GM12872 (cell line): ENCODE data around the gene BCL2L15.
A peak's percentile ranks its signal among the peaks of the same experiment; 100 is the strongest.

Source experiments
- TF ChIP-seq, protein P1 (sequence below): IDR thresholded peaks from 3 replicates; pipeline ENCODE4 v1.5.1; 2011; ENCODE audit warnings: low read depth, mild to moderate bottlenecking, low read length, moderate library complexity; ENCODE audit not compliant: insufficient read depth

The BCL2L15 gene

GRCh38 chr1:113876176-113876575, 11.2 kb downstream of the BCL2L15 start:
- TF ChIP-seq, protein P1, sequence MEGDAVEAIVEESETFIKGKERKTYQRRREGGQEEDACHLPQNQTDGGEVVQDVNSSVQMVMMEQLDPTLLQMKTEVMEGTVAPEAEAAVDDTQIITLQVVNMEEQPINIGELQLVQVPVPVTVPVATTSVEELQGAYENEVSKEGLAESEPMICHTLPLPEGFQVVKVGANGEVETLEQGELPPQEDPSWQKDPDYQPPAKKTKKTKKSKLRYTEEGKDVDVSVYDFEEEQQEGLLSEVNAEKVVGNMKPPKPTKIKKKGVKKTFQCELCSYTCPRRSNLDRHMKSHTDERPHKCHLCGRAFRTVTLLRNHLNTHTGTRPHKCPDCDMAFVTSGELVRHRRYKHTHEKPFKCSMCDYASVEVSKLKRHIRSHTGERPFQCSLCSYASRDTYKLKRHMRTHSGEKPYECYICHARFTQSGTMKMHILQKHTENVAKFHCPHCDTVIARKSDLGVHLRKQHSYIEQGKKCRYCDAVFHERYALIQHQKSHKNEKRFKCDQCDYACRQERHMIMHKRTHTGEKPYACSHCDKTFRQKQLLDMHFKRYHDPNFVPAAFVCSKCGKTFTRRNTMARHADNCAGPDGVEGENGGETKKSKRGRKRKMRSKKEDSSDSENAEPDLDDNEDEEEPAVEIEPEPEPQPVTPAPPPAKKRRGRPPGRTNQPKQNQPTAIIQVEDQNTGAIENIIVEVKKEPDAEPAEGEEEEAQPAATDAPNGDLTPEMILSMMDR, result no peak

DNA sequence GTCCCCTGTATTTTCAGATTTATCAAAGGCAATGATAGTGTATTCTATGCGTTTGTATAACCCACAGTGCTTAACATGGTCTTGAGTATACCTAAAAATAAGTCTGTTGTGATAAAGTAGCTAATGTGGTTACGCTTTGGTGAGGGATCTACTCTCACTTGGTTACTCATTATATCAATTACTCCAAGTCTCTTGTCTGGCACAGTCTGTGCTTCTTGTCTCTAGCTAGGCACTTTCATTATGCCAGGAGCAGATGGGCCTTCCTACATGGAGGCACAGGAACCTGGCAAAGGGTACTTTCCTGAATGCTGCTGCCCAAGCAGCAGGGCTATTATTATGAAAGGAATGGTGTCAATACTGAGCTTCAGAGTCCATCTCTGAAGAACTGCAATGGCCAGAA, 11.7 kb downstream of the BCL2L15 start:
- TF ChIP-seq, protein P1, result no peak

- TF ChIP-seq, protein P1, result peak; percentile 72
Measured at GRCh38 chr1:113874012-113874879, 13.1 kb downstream of the BCL2L15 start.

- TF ChIP-seq, protein P1, result no peak
Measured at GRCh38 chr1:113872219-113872935, 15.0 kb downstream of the BCL2L15 start.

DNA sequence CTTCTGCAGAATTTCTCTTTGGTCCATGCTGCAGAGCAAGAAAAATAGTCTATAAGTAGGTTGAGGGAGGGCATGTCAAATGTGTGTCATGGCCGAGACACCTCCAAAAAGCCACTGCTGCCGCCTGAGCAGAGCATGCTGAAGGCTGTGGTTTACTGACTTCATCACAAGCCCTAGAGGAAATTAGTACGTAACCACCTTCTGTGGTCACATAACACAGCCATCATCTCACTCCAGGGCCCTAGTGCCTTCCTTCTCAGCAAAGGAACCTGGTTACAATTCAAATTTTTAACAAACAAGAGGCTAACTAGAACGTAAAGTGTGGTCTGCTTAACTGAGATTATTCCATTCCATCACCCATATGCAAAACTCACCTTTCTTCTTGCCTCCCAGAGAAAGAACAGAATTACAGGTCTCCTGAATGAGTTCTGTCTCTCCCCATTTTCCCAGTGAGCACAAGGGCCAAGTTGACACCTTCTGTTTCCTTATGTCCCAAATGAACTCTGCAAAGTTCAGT, 15.7 kb downstream of the BCL2L15 start, which contains the start of gene PTPN22:
Gene PTPN22, minus strand, starts transcription at position 116 of the 517 bp plus-strand sequence.
- TF ChIP-seq, protein P1, result no peak

DNA sequence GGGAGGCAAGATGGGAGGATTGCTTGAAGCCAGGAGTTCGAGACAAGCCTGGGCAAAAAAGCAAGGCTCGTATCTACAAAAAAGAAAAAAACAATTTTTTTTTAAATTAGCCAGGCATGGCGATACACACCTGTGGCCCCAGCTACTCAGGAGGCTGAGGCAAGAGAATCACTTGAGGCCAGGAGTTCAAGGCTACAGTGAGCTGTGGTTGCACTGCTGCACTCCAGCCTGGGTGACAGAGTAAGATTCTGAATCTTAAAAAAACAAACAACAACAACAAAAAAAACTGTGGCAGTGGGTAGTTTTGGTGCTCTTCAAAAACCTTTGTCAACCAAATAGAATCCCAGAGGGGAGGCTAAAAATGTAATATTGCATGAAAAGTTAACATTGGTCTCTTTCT, 16.6 kb downstream of the BCL2L15 start:
- TF ChIP-seq, protein P1, result no peak

DNA sequence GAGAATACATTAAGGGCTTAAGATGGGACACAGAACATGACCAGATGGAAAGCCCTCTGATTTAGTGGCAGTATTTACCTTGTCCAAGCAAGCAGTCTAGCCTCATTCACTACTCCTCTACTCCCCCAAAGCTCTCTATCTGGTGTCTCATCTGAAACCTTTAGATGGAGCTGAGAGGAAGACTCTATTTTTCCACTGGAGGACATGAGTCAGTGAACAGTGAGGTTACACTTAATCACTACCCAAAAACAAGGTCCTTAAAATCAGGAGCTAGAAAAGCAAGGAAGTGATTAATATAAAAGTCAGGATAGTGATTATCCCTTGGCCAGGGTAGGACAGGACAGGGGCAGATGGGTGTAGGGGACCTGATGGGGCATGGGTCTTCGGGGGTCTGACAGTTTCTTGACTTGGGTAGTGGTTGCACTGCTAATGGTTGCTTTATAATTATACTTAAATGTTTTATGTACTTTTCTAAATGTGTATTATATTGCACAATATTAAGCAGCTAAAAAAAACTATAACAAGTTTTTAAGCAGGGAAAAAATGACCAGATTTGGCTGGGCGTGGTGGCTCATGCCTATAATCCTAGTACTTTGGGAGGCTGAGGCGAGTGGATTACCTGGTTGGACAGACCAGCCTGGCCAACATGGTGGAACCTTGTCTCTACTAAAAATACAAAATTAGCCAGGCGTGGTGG, 18.8 kb downstream of the BCL2L15 start:
- TF ChIP-seq, protein P1, result no peak
